WI38 (cell line): ENCODE data around the gene KLHL40.

ENCODE experiments used
- H3K4me3 ChIP-seq: 2 replicates; pipeline ENCODE4 v1.5.1; 2011; ENCODE audit warnings: low read depth, mild to moderate bottlenecking, control low read depth, low read length
- CTCF ChIP-seq: IDR thresholded peaks from 2 replicates; pipeline ENCODE4 v1.5.1; 2012; ENCODE audit warnings: low read depth, mild to moderate bottlenecking, control low read depth, low read length

The KLHL40 gene

DNA sequence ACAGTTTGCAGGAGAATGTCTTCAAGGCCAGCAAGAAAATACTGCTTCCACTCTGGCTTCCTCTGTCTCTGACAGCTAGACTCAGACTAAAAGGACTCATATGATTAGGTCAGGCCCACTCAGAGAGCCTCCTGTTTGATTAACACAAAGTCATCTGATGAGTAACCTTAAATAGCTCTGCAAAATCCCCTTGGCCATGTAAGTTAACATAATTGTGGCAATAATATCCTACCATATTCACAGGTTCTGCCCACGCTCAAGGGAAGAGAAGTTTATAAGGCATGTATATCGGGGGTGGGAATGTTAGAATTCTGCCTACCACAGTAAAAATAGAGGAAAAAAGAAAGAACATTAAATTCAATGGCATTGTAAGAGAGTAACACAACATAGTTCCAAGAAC is 37.9 kb downstream of the KLHL40 start:
- TF ChIP-seq CTCF: no peak
- H3K4me3 ChIP-seq: no peak overlapping the region

DNA sequence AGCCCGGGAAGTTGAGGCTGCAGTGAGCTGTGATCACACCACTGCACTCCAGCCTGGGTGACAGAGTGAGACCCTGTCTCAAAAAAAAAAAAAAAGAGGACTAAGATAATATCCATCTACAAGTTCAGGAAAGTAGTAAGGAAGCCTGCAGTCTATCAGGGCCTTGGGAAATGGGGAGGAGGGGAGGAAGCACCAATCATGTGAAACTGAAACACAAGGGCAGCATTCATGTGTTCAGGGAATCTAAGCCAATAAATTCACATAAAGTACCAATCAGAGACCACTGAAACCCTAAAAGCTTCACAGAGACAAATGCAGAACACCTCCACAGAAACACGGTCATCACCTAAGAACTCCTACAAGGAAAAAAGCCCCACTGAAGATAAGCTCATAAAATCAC is 40.1 kb downstream of the KLHL40 start:
- TF ChIP-seq CTCF: no peak

GRCh38 chr3:42728056-42728455 is 42.7 kb downstream of the KLHL40 start:
- H3K4me3 ChIP-seq: no peak overlapping the region
- TF ChIP-seq CTCF: no peak

More for the DNA sequence above, 40.1 kb downstream of the KLHL40 start:
- no peak overlapping the region for H3K4me3 ChIP-seq

DNA sequence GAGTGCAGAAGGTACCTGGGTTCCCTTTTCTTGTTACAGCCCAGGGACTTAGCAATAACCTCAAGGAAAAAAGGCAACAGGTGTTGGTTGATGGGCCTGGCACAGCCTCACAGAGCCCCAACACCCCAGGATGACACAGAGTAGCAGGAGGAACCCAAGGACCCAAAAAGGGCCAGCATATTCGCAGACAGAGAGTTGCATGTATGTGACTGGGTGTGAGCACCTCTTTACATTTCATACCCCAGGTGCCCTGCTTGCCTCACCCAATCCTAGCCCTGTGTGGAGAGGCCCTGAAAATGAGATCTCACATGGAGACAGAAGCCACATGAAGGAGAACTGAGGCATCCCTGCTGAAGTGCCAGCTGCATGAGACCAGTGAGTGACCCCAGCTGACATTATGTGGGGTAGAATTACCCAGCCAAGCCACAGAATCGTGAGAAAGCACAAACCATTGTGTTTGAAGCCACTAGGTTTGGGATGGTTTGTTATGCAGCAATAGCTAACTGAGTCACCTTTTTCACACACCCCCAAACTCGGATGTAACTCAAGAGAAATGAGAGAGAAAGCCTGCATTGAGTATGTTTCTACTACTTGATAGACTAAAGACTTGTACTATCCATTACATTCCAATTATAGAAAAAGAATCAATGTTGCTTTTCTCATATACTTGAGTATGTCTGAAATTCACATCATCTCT is 43.5 kb downstream of the KLHL40 start:
- no peak overlapping the region for H3K4me3 ChIP-seq
- no peak for TF ChIP-seq CTCF

GRCh38 chr3:42729404-42730145 is 44.2 kb downstream of the KLHL40 start:
- H3K4me3 ChIP-seq: no peak overlapping the region
- TF ChIP-seq CTCF: no peak

DNA sequence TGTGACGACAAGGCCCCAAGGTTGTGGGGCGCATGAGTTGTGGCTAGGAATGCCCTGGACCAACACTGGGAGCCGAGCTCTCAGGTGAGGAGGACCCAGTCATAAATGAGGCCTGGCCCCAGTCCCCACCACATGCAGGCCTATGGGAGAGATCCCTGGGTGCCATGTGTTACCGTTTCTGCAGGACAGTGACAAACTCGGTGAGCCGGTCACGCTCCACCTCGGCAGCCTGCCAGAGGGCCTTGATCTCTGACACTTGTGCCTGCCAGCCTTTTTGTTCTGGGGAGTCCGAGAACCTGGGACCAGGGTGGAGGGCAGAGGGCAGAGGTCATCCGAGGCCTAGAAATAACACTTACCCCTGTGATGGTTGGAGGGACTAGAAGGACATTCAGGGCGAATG is 45.0 kb downstream of the KLHL40 start:
- H3K4me3 ChIP-seq: no peak overlapping the region
- TF ChIP-seq CTCF: no peak

GRCh38 chr3:42730706-42731420 is 45.5 kb downstream of the KLHL40 start:
- no peak for TF ChIP-seq CTCF
- H3K4me3 ChIP-seq: no peak overlapping the region
